ENCODE results near the gene POLR2E. TPM values are rescaled to one million over a fixed set of nuclear protein-coding genes. Genes with fewer than 3 reads are reported as not detected.

The POLR2E gene
- 202 to 261 TPM (median 248 TPM) in 5 replicates for total RNA-seq (2022; extraction: Qiagen RNA extraction)

GRCh38 chr19:1094978-1095701 is at the start of gene POLR2E:
POLR2E (minus strand) TSS chr19:1095375; CDS start chr19:1095315, 60 bp downstream.

DNA sequence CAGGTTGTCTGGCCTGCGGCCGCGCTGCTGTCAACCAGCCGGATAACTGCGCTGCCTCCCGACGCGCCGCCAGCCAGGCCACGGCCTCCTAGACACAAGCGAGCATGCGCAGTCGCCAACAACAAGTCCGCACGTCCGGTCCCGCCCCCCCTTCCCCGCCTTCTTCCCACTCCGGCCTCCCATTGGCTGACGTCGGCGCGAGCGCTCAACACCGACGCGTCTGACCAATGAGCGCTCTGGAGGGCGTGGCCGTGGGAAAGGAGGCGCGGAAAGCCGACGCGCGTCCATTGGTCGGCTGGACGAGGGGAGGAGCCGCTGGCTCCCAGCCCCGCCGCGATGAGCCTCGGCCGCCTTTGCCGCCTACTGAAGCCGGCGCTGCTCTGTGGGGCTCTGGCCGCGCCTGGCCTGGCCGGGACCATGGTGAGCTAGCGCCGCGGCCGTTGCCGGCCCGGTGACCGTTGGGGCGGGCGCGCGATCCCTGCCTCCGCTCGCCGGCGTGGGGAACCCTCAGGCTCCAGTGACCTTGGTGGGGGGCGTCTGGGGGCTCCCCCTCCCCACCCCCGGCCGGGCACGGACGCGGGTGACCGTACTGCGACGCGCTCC is 8.6 kb upstream of the POLR2E start, which contains the start of gene GPX4:
TSS of gene GPX4 (plus strand) at position 287 of the 603 bp plus-strand sequence. CDS start at position 337, 50 bp downstream.

GRCh38 chr19:1066748-1067340 is 28.3 kb downstream of the POLR2E start, which contains the start of gene ARHGAP45:
ARHGAP45 (plus strand) TSS chr19:1067167; CDS start chr19:1067406, 239 bp downstream.

DNA sequence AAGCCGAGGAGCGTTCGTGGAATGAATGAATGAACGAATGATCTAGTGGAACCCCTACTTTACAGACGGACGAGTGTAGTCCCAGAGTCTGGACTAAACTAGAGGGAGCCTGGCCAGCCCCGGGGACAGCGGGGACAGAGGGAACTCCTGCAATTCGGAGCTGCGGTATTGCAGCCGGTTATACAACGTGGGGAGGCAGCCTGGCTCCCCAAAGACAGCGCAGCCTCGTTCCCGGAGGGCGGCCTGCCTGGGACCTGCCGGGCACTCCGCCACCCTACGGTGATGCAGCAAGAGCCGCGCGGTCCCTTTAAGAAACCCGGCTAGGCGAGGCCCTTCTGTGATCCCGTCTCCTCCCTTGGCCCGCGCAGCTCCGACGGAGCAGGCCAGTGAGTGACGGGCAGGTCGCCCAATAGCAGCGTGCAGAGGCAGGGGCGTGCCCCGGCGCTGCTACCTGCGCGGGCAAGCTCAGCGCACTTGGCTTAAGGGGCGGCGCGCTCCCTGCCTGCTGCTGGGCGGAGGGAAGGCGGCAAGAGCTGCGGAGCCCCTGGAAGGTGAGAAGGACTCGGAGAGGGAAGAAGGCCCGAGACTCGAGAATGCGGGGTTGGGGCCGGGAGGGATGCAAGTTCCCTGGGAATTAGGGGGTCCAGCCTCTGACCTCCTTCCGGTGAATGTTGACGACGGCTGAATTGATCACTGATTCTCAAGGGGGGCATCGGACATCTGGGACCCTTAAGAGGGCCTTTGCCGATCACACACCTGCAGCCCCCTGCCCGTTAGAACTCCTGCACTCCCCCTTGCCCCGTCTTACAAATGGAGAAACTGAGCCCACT is 55.3 kb downstream of the POLR2E start, which contains the start of gene ABCA7:
TSS of gene ABCA7 (plus strand) at position 462 of the 830 bp plus-strand sequence. CDS start 1,255 bp downstream, outside the sequence.

Other genes with a start within 250 kb of the POLR2E start
- gene ELANE, start 243.1 kb downstream of the POLR2E start, total RNA-seq (2022; extraction: Qiagen RNA extraction) = 0.09 to 0.23 TPM (median 0.17 TPM) in 4 of 5 replicates, not detected in the other
- gene CFD, start 235.7 kb downstream of the POLR2E start, total RNA-seq (2022; extraction: Qiagen RNA extraction) = 10.1 to 20.7 TPM (median 16.8 TPM) in 5 replicates
- gene MED16, start 202.2 kb downstream of the POLR2E start, total RNA-seq (2022; extraction: Qiagen RNA extraction) = 12.6 to 23.8 TPM (median 22.5 TPM) in 5 replicates
- gene RNU6-9, start 201.9 kb downstream of the POLR2E start, total RNA-seq (2022; extraction: Qiagen RNA extraction) = not detected in 5 replicates
- 24.0 to 40.9 TPM (median 35.3 TPM) in 5 replicates for gene R3HDM4, start 182.2 kb downstream of the POLR2E start, total RNA-seq (2022; extraction: Qiagen RNA extraction)
- 0.19 to 0.43 TPM (median 0.21 TPM) in 5 replicates for gene KISS1R, start 178.0 kb downstream of the POLR2E start, total RNA-seq (2022; extraction: Qiagen RNA extraction)
- 2.8 to 6.6 TPM (median 5.6 TPM) in 5 replicates for gene ARID3A, start 169.3 kb downstream of the POLR2E start, total RNA-seq (2022; extraction: Qiagen RNA extraction)
- gene WDR18, start 111.0 kb downstream of the POLR2E start, total RNA-seq (2022; extraction: Qiagen RNA extraction) = 39.8 to 62.3 TPM (median 57.5 TPM) in 5 replicates
- gene GRIN3B, start 95.0 kb downstream of the POLR2E start, total RNA-seq (2022; extraction: Qiagen RNA extraction) = 1.7 to 3.9 TPM (median 3.0 TPM) in 5 replicates
- gene TMEM259, start 74.3 kb downstream of the POLR2E start, total RNA-seq (2022; extraction: Qiagen RNA extraction) = 62.1 to 144 TPM (median 130 TPM) in 5 replicates
- not detected in 5 replicates for gene RNU6-2, start 73.9 kb downstream of the POLR2E start, total RNA-seq (2022; extraction: Qiagen RNA extraction)
- gene CNN2, start 68.8 kb downstream of the POLR2E start, total RNA-seq (2022; extraction: Qiagen RNA extraction) = 93.3 to 117 TPM (median 109 TPM) in 5 replicates
- 11.1 to 20.7 TPM (median 16.9 TPM) in 5 replicates for gene ABCA7, start 55.3 kb downstream of the POLR2E start, total RNA-seq (2022; extraction: Qiagen RNA extraction)
- gene ARHGAP45, start 28.2 kb downstream of the POLR2E start, total RNA-seq (2022; extraction: Qiagen RNA extraction) = 2.8 to 6.4 TPM (median 5.2 TPM) in 5 replicates
- 425 to 537 TPM (median 506 TPM) in 5 replicates for gene GPX4, start 8.6 kb upstream of the POLR2E start, total RNA-seq (2022; extraction: Qiagen RNA extraction)
- 18.1 to 33.6 TPM (median 32.9 TPM) in 5 replicates for gene SBNO2, start 78.9 kb upstream of the POLR2E start, total RNA-seq (2022; extraction: Qiagen RNA extraction)
- gene STK11, start 110.4 kb upstream of the POLR2E start, total RNA-seq (2022; extraction: Qiagen RNA extraction) = 29.4 to 42.3 TPM (median 38.7 TPM) in 5 replicates
- 1.9 to 5.3 TPM (median 4.0 TPM) in 5 replicates for gene CBARP, start 142.6 kb upstream of the POLR2E start, total RNA-seq (2022; extraction: Qiagen RNA extraction)
- gene ATP5F1D, start 146.4 kb upstream of the POLR2E start, total RNA-seq (2022; extraction: Qiagen RNA extraction) = 78.2 to 173 TPM (median 164 TPM) in 5 replicates
- 46.2 to 71.8 TPM (median 63.4 TPM) in 5 replicates for gene MIDN, start 153.2 kb upstream of the POLR2E start, total RNA-seq (2022; extraction: Qiagen RNA extraction)
- 102 to 197 TPM (median 115 TPM) in 5 replicates for gene CIRBP, start 174.0 kb upstream of the POLR2E start, total RNA-seq (2022; extraction: Qiagen RNA extraction)
- 46.5 to 92.2 TPM (median 76.5 TPM) in 5 replicates for gene FAM174C, start 180.2 kb upstream of the POLR2E start, total RNA-seq (2022; extraction: Qiagen RNA extraction)
- gene EFNA2, start 190.5 kb upstream of the POLR2E start, total RNA-seq (2022; extraction: Qiagen RNA extraction) = 0.88 to 2.2 TPM (median 2.1 TPM) in 5 replicates

Data from A549 treated with dexamethasone at 1 μM for 4 hours (cell line).